ENCODE measurements around the gene SP6. TPM values are rescaled to one million over a fixed set of nuclear protein-coding genes. Genes with fewer than 3 reads are reported as not detected.
A peak's percentile ranks its signal among the peaks of the same experiment; 100 is the strongest.

SP6 gene
- total RNA-seq, 1 donor from 2014 or later: 30.7 TPM

- peak within 1 kb of the TSS; percentile 95 for H3K4me3 Mint-ChIP-seq (ENCODE audit: unreplicated experiment)
- peaks cover 43% of the 10 kb centered on the region for H3K4me1 Mint-ChIP-seq (ENCODE audit: unreplicated experiment)
- DNase-seq (ENCODE audit: low spot score): peak; percentile 99
- H3K27me3 Mint-ChIP-seq (ENCODE audit: unreplicated experiment): peaks cover 2% of the 10 kb centered on the region
- H3K9me3 Mint-ChIP-seq (ENCODE audit: unreplicated experiment): no peaks in the 10 kb centered on the region
- H3K36me3 Mint-ChIP-seq (ENCODE audit: low read depth, unreplicated experiment): peaks cover 6% of the 10 kb centered on the region
- H3K27ac Mint-ChIP-seq (ENCODE audit: unreplicated experiment): peak within 1 kb of the TSS; percentile 61
- TF ChIP-seq CTCF (IDR thresholded peaks at IDR 0.05; ENCODE audit: unreplicated experiment): peak; percentile 97
These were observed 10.0 kb downstream of the SP6 start, which contains the start of gene SCRN2 for GRCh38 chr17:47840742-47841487. Gene SCRN2, minus strand, starts transcription at chr17:47841273. Its CDS starts 430 bp downstream, at chr17:47840843.

- TF ChIP-seq CTCF (IDR thresholded peaks at IDR 0.05; ENCODE audit: unreplicated experiment): no peak
- Mint-ChIP-seq H3K27ac (ENCODE audit: unreplicated experiment) (no peak overlapping the region), H3K9me3 (ENCODE audit: unreplicated experiment) (no peaks in the 10 kb centered on the region), H3K27me3 (ENCODE audit: unreplicated experiment) (peaks cover 2% of the 10 kb centered on the region), H3K4me1 (ENCODE audit: unreplicated experiment) (peaks cover 46% of the 10 kb centered on the region), H3K4me3 (ENCODE audit: unreplicated experiment) (peak overlapping the region; percentile 90), H3K36me3 (ENCODE audit: low read depth, unreplicated experiment) (peaks cover 11% of the 10 kb centered on the region)
- no peak for DNase-seq (ENCODE audit: low spot score)
These were observed 10.8 kb downstream of the SP6 start for GRCh38 chr17:47840001-47840741.

GRCh38 chr17:47839071-47839470 is 11.9 kb downstream of the SP6 start:
- no peak overlapping the region for H3K4me3 Mint-ChIP-seq (ENCODE audit: unreplicated experiment)
- TF ChIP-seq CTCF (IDR thresholded peaks at IDR 0.05; ENCODE audit: unreplicated experiment): no peak
- H3K27ac Mint-ChIP-seq (ENCODE audit: unreplicated experiment): no peak overlapping the region
- peaks cover 16% of the 10 kb centered on the region for H3K36me3 Mint-ChIP-seq (ENCODE audit: low read depth, unreplicated experiment)
- DNase-seq (ENCODE audit: low spot score): no peak
- peaks cover 3% of the 10 kb centered on the region for H3K27me3 Mint-ChIP-seq (ENCODE audit: unreplicated experiment)
- H3K4me1 Mint-ChIP-seq (ENCODE audit: unreplicated experiment): peaks cover 52% of the 10 kb centered on the region
- H3K9me3 Mint-ChIP-seq (ENCODE audit: unreplicated experiment): no peaks in the 10 kb centered on the region

- Mint-ChIP-seq H3K4me3 (ENCODE audit: unreplicated experiment) (no peak overlapping the region), H3K27me3 (ENCODE audit: unreplicated experiment) (peaks cover 3% of the 10 kb centered on the region), H3K9me3 (ENCODE audit: unreplicated experiment) (no peaks in the 10 kb centered on the region), H3K27ac (ENCODE audit: unreplicated experiment) (no peak overlapping the region), H3K36me3 (ENCODE audit: low read depth, unreplicated experiment) (peaks cover 16% of the 10 kb centered on the region), H3K4me1 (ENCODE audit: unreplicated experiment) (peaks cover 56% of the 10 kb centered on the region)
- TF ChIP-seq CTCF (IDR thresholded peaks at IDR 0.05; ENCODE audit: unreplicated experiment): no peak
- DNase-seq (ENCODE audit: low spot score): no peak
These were observed 12.3 kb downstream of the SP6 start for GRCh38 chr17:47838636-47839035.
